Fibroblast of lung (primary cell): Measurements from ENCODE around the gene ROBO2. TPM values are rescaled to one million over a fixed set of nuclear protein-coding genes. Genes with fewer than 3 reads are reported as not detected.

Experiments used
- DNase-seq, 2 donors: peaks; one replicate each; pipeline versions ENCODE4 v3.0.0 to v3.0.0-alpha.2; 2010; ENCODE audit warnings: low read depth in 2 of 2
- H2AFZ ChIP-seq: 2 replicates; pipeline ENCODE4 v1.5.1; 2012; ENCODE audit warnings: low read length, control low read depth, inconsistent platforms
- H3K27ac ChIP-seq: 2 replicates; pipeline ENCODE4 v1.5.1; 2011; ENCODE audit warnings: low read length, control low read depth; ENCODE audit not compliant: insufficient read depth
- H3K27me3 ChIP-seq: 2 replicates; pipeline ENCODE4 v1.5.1; 2011; ENCODE audit warnings: mild to moderate bottlenecking, low read length; ENCODE audit not compliant: control insufficient read depth, insufficient read depth
- H3K36me3 ChIP-seq: 2 replicates; pipeline ENCODE4 v1.5.1; 2011; ENCODE audit warnings: low read length; ENCODE audit not compliant: control insufficient read depth, insufficient read depth
- H3K4me1 ChIP-seq: 2 replicates; pipeline ENCODE4 v1.5.1; 2011; ENCODE audit warnings: low read length; ENCODE audit not compliant: control insufficient read depth, insufficient read depth; ENCODE audit errors: extremely low read depth
- H3K4me2 ChIP-seq: 2 replicates; pipeline ENCODE4 v1.5.1; 2011; ENCODE audit warnings: low read length, control low read depth; ENCODE audit not compliant: insufficient read depth; ENCODE audit errors: extremely low read depth
- H3K4me3 ChIP-seq, 4 experiments: fragments of 200-600 bp in 1 of 4; sonication (generic) in 1 of 4; replicated peaks in 1 of 4; 2 replicates each; pipeline ENCODE4 v1.5.1; 2011 to 2016; ENCODE audit warnings: low read length in 4 of 4, low read depth in 3 of 4, mild to moderate bottlenecking in 3 of 4, control low read depth in 2 of 4, inconsistent platforms in 1 of 4, mixed read lengths in 1 of 4; ENCODE audit not compliant: insufficient read depth in 1 of 4; ENCODE audit errors: control extremely low read depth in 1 of 4
- H3K79me2 ChIP-seq: 2 replicates; pipeline ENCODE4 v1.5.1; 2012; ENCODE audit warnings: mild to moderate bottlenecking, low read length, inconsistent platforms; ENCODE audit not compliant: control insufficient read depth, insufficient read depth
- H3K9ac ChIP-seq: 2 replicates; pipeline ENCODE4 v1.5.1; 2011; ENCODE audit warnings: mild to moderate bottlenecking, low read length, control low read depth; ENCODE audit not compliant: insufficient read depth
- H3K9me3 ChIP-seq: 2 replicates; pipeline ENCODE4 v1.5.1; 2012; ENCODE audit warnings: low read depth, low read length; ENCODE audit not compliant: control insufficient read depth, insufficient read depth
- H4K20me1 ChIP-seq: 2 replicates; pipeline ENCODE4 v1.5.1; 2011; ENCODE audit warnings: low read length; ENCODE audit not compliant: control insufficient read depth, insufficient read depth; ENCODE audit errors: extremely low read depth
- EZH2 ChIP-seq: IDR thresholded peaks from 2 replicates; pipeline ENCODE4 v1.5.1; 2012; ENCODE audit warnings: low read length, control low read depth, mild to moderate bottlenecking; ENCODE audit errors: missing control alignments
- polyA plus RNA-seq, 2 donors: library from polyadenylated mRNA; depleted of rRNA in 1 of 2; stranded (reverse) in 1 of 2; unstranded in 1 of 2; fragments of >200 nt; gene quantifications; 2 replicates each; pipeline ENCODE4 v1.2.1, GENCODE V29; 2011 to 2012; ENCODE audit warnings: missing spikeins in 1 of 2
- total RNA-seq: library from RNA; depleted of rRNA; stranded (reverse); fragments of >200 nt; gene quantifications from 2 replicates; pipeline ENCODE4 v1.2.1, GENCODE V29; 2014
- TF ChIP-seq, protein P1 (sequence below), 2 donors: IDR thresholded peaks in 1 of 2; conservative IDR thresholded peaks in 1 of 2; 1 replicate in 1 of 2; 2 replicates in 1 of 2; pipeline ENCODE4 v1.5.1; 2011 to 2012; ENCODE audit warnings: low read length in 2 of 2, control low read depth in 1 of 2, inconsistent platforms in 1 of 2, low read depth in 1 of 2, mild to moderate bottlenecking in 1 of 2

ROBO2 gene
- total and polyA plus RNA-seq, 2 donors (not counting 1 experiment from before 2014, with no cell fraction given) = 0.83 to 1.5 TPM

DNA sequence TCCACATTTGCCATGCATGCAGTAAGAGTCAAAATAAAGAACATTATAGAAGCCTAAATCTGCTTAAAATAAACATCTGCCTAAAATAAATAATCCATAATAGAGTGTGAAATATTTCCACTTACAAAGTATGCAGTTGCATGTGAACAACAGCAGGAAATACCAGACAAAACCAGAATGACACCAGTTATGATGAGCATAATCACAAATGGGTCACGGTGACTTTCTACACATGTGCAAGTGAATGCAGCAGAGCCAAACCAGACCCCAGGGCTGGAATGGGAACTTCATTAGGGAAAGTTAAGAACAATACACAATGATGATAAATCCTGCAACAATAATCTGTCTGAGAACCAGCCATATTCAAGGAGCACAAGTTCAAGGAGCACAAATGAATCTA is 615.5 kb downstream of the ROBO2 start:
- H4K20me1 ChIP-seq = no peaks in the 10 kb centered on the region
- H3K9ac ChIP-seq = no peak overlapping the region
- DNase-seq = peak in 1 of 2 donors; percentile 2
- no peaks in the 10 kb centered on the region for H3K79me2 ChIP-seq
- no peak overlapping the region for H3K4me3 ChIP-seq
- no peak overlapping the region for H3K27ac ChIP-seq
- H2AFZ ChIP-seq = no peak overlapping the region
- no peaks in the 10 kb centered on the region for H3K36me3 ChIP-seq
- H3K27me3 ChIP-seq = no peaks in the 10 kb centered on the region
- no peaks in the 10 kb centered on the region for H3K4me1 ChIP-seq
- H3K4me2 ChIP-seq = no peak overlapping the region
- no peaks in the 10 kb centered on the region for H3K9me3 ChIP-seq
- TF ChIP-seq, protein P1, sequence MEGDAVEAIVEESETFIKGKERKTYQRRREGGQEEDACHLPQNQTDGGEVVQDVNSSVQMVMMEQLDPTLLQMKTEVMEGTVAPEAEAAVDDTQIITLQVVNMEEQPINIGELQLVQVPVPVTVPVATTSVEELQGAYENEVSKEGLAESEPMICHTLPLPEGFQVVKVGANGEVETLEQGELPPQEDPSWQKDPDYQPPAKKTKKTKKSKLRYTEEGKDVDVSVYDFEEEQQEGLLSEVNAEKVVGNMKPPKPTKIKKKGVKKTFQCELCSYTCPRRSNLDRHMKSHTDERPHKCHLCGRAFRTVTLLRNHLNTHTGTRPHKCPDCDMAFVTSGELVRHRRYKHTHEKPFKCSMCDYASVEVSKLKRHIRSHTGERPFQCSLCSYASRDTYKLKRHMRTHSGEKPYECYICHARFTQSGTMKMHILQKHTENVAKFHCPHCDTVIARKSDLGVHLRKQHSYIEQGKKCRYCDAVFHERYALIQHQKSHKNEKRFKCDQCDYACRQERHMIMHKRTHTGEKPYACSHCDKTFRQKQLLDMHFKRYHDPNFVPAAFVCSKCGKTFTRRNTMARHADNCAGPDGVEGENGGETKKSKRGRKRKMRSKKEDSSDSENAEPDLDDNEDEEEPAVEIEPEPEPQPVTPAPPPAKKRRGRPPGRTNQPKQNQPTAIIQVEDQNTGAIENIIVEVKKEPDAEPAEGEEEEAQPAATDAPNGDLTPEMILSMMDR (conservative IDR thresholded peaks at IDR 0.05 in 1 of 2, IDR thresholded peaks at IDR 0.05 in 1 of 2; ENCODE audit: low read depth in 1 of 2, low read length in 2 of 2) = no peak
- TF ChIP-seq EZH2 = no peak

DNA sequence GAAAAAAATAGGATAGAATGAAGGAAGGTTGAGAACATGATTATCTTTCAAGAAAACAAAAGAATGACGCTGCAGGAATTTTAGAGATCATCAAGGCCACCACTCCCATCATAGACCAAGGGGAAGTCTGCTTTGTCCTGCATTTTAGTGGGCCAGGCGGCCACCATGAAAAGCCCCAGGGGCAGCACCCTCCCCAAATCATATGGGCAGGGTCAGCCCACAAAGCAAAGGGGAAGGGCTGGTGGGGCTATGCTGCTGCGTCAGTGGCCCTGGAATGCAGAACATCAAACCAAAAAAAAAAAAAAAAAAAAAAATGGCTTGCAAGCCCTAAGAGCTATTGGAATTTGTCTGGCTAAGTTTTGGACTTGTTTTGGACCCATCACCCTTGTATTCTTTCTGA is 620.8 kb downstream of the ROBO2 start:
- no peak overlapping the region for H2AFZ ChIP-seq
- no peaks in the 10 kb centered on the region for H4K20me1 ChIP-seq
- no peak for DNase-seq
- H3K4me3 ChIP-seq = no peak overlapping the region
- no peak overlapping the region for H3K4me2 ChIP-seq
- H3K79me2 ChIP-seq = no peaks in the 10 kb centered on the region
- no peaks in the 10 kb centered on the region for H3K36me3 ChIP-seq
- no peaks in the 10 kb centered on the region for H3K9me3 ChIP-seq
- H3K27me3 ChIP-seq = no peaks in the 10 kb centered on the region
- TF ChIP-seq, protein P1 (conservative IDR thresholded peaks at IDR 0.05 in 1 of 2, IDR thresholded peaks at IDR 0.05 in 1 of 2; ENCODE audit: low read depth in 1 of 2, low read length in 2 of 2) = no peak
- no peak for TF ChIP-seq EZH2
- no peak overlapping the region for H3K9ac ChIP-seq
- H3K4me1 ChIP-seq = no peaks in the 10 kb centered on the region
- no peak overlapping the region for H3K27ac ChIP-seq

DNA sequence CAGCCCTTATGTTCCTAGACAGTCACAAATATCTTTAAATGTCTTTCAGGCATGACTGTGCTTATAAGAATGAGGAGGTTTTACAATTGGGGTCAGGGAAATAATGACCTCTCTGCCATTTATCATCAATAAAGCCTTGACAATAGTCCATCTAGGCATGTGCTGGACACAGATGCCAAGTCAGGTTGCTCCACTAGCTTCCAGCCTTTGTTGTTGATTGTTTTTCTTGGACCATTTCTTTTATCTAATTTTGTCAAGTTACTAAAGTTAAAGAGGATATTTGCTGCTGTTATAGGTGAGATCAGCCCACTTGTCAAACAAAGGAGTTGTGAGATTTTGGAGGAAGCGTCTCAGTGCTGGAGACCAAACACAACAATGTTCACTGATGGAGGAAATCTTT is 628.0 kb downstream of the ROBO2 start:
- Histone ChIP-seq H3K9ac (no peak overlapping the region), H4K20me1 (no peaks in the 10 kb centered on the region), H2AFZ (no peak overlapping the region), H3K36me3 (no peaks in the 10 kb centered on the region), H3K27ac (no peak overlapping the region), H3K4me3 (no peak overlapping the region), H3K79me2 (no peaks in the 10 kb centered on the region), H3K4me1 (no peaks in the 10 kb centered on the region), H3K4me2 (no peak overlapping the region), H3K27me3 (no peaks in the 10 kb centered on the region), H3K9me3 (no peaks in the 10 kb centered on the region)
- DNase-seq = no peak
- TF ChIP-seq EZH2 = no peak
